Measurements from ENCODE around the gene RFX6.

Gene RFX6

GRCh38 chr6:116895935-116896334 is 18.9 kb downstream of the RFX6 start:
- no peak for DNase-seq (ENCODE audit: low read depth in 2 of 2)

- no peak for DNase-seq (ENCODE audit: low read depth in 2 of 2)
Observed at GRCh38 chr6:116902634-116903033, 25.6 kb downstream of the RFX6 start.

- no peak for DNase-seq (ENCODE audit: low read depth in 2 of 2)
Observed at GRCh38 chr6:116922853-116923548, 46.0 kb downstream of the RFX6 start.

- no peak for DNase-seq (ENCODE audit: low read depth in 2 of 2)
Observed at GRCh38 chr6:116924245-116924644, 47.2 kb downstream of the RFX6 start.

- DNase-seq (ENCODE audit: low read depth in 2 of 2), result no peak
Observed at GRCh38 chr6:116925088-116925794, 48.2 kb downstream of the RFX6 start.

- DNase-seq (ENCODE audit: low read depth in 2 of 2), result no peak
Observed at GRCh38 chr6:116928677-116929076, 51.6 kb downstream of the RFX6 start.

GRCh38 chr6:116929825-116930224 is 52.8 kb downstream of the RFX6 start:
- no peak for DNase-seq (ENCODE audit: low read depth in 2 of 2)

GRCh38 chr6:116931456-116931855 is 54.4 kb downstream of the RFX6 start:
- no peak for DNase-seq (ENCODE audit: low read depth in 2 of 2)

GRCh38 chr6:116932496-116932895 is 55.5 kb downstream of the RFX6 start:
- DNase-seq (ENCODE audit: low read depth in 2 of 2), result no peak

- no peak for DNase-seq (ENCODE audit: low read depth in 2 of 2)
Observed at GRCh38 chr6:116933485-116933884, 56.4 kb downstream of the RFX6 start.

GRCh38 chr6:116938305-116938704 is 61.3 kb downstream of the RFX6 start:
- no peak for DNase-seq (ENCODE audit: low read depth in 2 of 2)

GRCh38 chr6:116941727-116942126 is 64.7 kb downstream of the RFX6 start:
- no peak for DNase-seq (ENCODE audit: low read depth in 2 of 2)

- no peak for DNase-seq (ENCODE audit: low read depth in 2 of 2)
Observed at GRCh38 chr6:116945809-116946208, 68.8 kb downstream of the RFX6 start.

GRCh38 chr6:116948533-116949304 is 71.7 kb downstream of the RFX6 start:
- no peak for DNase-seq (ENCODE audit: low read depth in 2 of 2)

GRCh38 chr6:116949964-116950363 is 72.9 kb downstream of the RFX6 start:
- no peak for DNase-seq (ENCODE audit: low read depth in 2 of 2)

- no peak for DNase-seq (ENCODE audit: low read depth in 2 of 2)
Observed at GRCh38 chr6:116954335-116954734, 77.3 kb downstream of the RFX6 start.

GRCh38 chr6:116954938-116955337 is 77.9 kb downstream of the RFX6 start:
- DNase-seq (ENCODE audit: low read depth in 2 of 2), result no peak

- DNase-seq (ENCODE audit: low read depth in 2 of 2), result no peak
Observed at GRCh38 chr6:116955773-116956172, 78.7 kb downstream of the RFX6 start.

GRCh38 chr6:116963972-116964371 is 86.9 kb downstream of the RFX6 start:
- DNase-seq (ENCODE audit: low read depth in 2 of 2), result no peak

GRCh38 chr6:116966675-116967576 is 89.9 kb downstream of the RFX6 start:
- DNase-seq (ENCODE audit: low read depth in 2 of 2), result no peak

GRCh38 chr6:116969211-116969863 is 92.3 kb downstream of the RFX6 start:
- no peak for DNase-seq (ENCODE audit: low read depth in 2 of 2)
